ENCODE data around the gene SYNCRIP. TPM values are rescaled to one million over a fixed set of nuclear protein-coding genes. Genes with fewer than 3 reads are reported as not detected.

The SYNCRIP gene
- polyA plus RNA-seq, 5 donors: 127 to 199 (median 164) TPM

Other genes with a start within 250 kb of the SYNCRIP start
- 10 to 100 TPM; 13.2 to 16.7 (median 13.4) TPM for gene NT5E, start 192.8 kb downstream of the SYNCRIP start, polyA plus RNA-seq (ENCODE audit: insufficient read depth in 1 of 5, insufficient read length in 5 of 5, low replicate concordance in 1 of 5)
- 100 to 1,000 TPM in 4 of 5 donors, 10 to 100 TPM in 1; 95.7 to 153 (median 132) TPM for gene SNX14, start 49.0 kb downstream of the SYNCRIP start, polyA plus RNA-seq (ENCODE audit: insufficient read depth in 1 of 5, insufficient read length in 5 of 5, low replicate concordance in 1 of 5)